ENCODE results near the gene CCNDBP1.
"Not testable (repeated sequence)": the region's sequence is repeated elsewhere in the genome, so short reads cannot be mapped to it uniquely, and the experiment has no call there.

CCNDBP1 gene

GRCh38 chr15:43196760-43197548 is 11.8 kb downstream of the CCNDBP1 start:
- TF ChIP-seq, protein P1, sequence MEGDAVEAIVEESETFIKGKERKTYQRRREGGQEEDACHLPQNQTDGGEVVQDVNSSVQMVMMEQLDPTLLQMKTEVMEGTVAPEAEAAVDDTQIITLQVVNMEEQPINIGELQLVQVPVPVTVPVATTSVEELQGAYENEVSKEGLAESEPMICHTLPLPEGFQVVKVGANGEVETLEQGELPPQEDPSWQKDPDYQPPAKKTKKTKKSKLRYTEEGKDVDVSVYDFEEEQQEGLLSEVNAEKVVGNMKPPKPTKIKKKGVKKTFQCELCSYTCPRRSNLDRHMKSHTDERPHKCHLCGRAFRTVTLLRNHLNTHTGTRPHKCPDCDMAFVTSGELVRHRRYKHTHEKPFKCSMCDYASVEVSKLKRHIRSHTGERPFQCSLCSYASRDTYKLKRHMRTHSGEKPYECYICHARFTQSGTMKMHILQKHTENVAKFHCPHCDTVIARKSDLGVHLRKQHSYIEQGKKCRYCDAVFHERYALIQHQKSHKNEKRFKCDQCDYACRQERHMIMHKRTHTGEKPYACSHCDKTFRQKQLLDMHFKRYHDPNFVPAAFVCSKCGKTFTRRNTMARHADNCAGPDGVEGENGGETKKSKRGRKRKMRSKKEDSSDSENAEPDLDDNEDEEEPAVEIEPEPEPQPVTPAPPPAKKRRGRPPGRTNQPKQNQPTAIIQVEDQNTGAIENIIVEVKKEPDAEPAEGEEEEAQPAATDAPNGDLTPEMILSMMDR (conservative IDR thresholded peaks at IDR 0.05), result no peak
- no peak for TF ChIP-seq ZFX (IDR thresholded peaks at IDR 0.05)
- no peak overlapping the region for H3K27ac ChIP-seq

DNA sequence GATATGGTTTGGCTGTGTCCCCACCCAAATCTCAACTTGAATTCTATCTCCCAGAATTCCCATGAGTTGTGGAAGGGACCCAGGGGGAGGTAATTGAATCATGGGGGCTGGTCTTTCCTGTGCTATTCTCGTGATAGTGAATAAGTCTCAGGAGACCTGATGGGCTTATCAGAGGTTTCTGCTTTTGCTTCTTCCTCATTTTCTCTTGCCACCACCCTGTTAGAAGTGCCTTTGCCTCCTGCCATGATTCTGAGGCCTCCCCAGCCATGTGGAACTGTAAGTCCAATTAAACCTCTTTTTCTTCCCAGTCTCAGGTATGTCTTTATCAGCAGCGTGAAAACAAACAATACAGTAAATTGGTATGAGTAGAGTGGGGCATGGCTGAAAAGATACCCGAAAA is 12.6 kb downstream of the CCNDBP1 start:
- not testable (repeated sequence) for H3K27ac ChIP-seq

GRCh38 chr15:43198556-43198955 is 13.4 kb downstream of the CCNDBP1 start:
- not testable (repeated sequence) for H3K27ac ChIP-seq

DNA sequence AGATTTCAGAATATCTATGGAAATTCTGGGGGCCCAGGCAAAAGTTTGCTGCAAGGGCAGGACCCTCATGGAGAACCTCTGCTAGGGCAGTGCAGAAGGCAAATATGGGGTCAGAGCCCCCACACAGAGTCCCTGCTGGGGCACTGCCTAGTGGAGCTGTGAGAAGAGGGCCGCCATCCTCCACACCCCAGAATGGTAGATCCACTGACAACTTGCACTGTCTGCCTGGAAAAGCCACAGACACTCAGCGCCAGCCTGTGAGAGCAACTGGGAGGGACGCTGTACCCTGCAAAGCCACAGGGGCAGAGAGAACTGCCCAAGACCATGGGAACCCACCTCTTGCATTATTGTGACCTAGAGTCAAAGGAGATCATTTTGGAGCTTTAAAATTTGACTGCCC is 13.8 kb downstream of the CCNDBP1 start:
- TF ChIP-seq, protein P1 (conservative IDR thresholded peaks at IDR 0.05), result no peak
- TF ChIP-seq ZFX (IDR thresholded peaks at IDR 0.05), result no peak
- no peak overlapping the region for H3K27ac ChIP-seq

- TF ChIP-seq, protein P1 (conservative IDR thresholded peaks at IDR 0.05), result no peak
- no peak for TF ChIP-seq ZFX (IDR thresholded peaks at IDR 0.05)
- H3K27ac ChIP-seq, result no peak overlapping the region
Measured at GRCh38 chr15:43199945-43200488, 14.8 kb downstream of the CCNDBP1 start.

DNA sequence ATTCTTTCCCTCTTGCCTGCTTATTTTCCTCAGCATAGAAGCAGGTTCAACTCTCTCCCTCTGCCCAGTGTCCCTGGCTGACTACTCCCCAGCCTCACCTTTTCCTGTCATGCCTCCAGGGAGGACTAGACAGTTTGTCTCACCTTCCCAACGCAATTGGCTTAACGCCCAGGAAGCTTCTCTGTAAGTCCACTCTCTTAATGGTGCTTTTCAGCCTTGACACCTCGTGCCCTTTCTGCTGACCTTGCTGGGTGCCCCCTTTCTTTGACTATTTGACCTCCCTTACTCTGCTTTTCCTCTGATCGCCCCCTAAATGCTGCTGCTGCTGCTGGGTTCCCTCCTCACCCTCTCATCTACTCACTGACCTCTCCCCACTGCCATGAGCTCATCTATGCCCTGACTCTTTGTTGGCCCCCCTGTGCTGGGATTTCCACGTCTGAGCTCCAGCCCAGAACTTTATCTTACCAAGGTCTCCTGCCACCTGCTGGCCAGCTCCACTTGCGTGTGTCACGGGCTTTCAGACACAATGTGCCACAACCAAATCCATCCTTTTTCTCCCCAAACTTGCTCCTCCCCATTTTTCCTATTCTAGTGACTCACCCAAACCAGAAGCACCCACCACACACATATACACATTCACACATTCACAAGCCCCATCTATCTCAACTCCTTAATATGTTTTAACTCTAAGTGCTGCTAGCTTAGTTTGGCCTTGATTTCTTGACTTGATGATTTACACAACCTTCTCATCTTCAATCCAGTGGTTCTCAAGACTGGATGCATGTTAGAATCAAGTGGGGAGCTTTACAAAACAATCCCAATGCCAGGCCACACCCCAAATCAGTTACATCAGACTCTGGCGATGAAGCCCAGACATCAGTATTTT is 19.1 kb downstream of the CCNDBP1 start:
- TF ChIP-seq, protein P1 (conservative IDR thresholded peaks at IDR 0.05), result peak; percentile 81
- no peak for TF ChIP-seq ZFX (IDR thresholded peaks at IDR 0.05)
- no peak overlapping the region for H3K27ac ChIP-seq

GRCh38 chr15:43206054-43206453 is 20.9 kb downstream of the CCNDBP1 start:
- no peak overlapping the region for H3K27ac ChIP-seq
- TF ChIP-seq, protein P1 (conservative IDR thresholded peaks at IDR 0.05), result no peak
- no peak for TF ChIP-seq ZFX (IDR thresholded peaks at IDR 0.05)

- H3K27ac ChIP-seq, result no peak overlapping the region
- TF ChIP-seq ZFX (IDR thresholded peaks at IDR 0.05), result no peak
- TF ChIP-seq, protein P1 (conservative IDR thresholded peaks at IDR 0.05), result no peak
Measured at GRCh38 chr15:43207024-43207423, 21.8 kb downstream of the CCNDBP1 start.
